ENCODE data around the gene TOMM40L. TPM values are rescaled to one million over a fixed set of nuclear protein-coding genes. Genes with fewer than 3 reads are reported as not detected.

Gene TOMM40L
- total RNA-seq, 3 donors from 2014 or later = 17.2 to 24.5 (median 23.5) TPM

DNA sequence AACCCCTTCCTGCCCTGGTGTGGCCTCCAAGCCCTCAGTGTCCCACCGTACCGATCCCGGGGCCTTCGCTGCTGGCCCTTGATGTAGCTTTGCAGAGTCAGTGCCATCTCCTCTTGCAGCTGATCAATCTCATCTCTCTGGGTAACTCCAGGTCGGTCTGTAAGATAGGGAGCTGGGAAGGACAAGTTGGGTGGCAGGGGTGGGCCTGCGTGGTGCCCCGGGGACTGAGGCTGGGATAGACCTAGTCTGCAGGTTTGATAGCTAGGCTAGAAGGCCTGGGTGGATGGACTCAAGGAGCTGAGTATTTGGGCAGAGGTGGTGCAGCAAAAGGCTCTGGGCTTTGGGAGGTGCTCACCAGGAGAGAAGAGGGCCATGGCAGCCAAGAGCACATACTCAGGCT is 4.9 kb downstream of the TOMM40L start:
- ATAC-seq (no peak), DNase-seq (no peak)
- Histone ChIP-seq H3K4me3 (no peak overlapping the region), H3K4me1 (ENCODE audit: low read depth) (peaks cover 18% of the 10 kb centered on the region), H3K36me3 (ENCODE audit: low read depth) (no peaks in the 10 kb centered on the region), H3K9me3 (no peaks in the 10 kb centered on the region)
- intact Hi-C loops (cut with DNase I, micrococcal nuclease) = no loop called here
- TF ChIP-seq, protein P1, sequence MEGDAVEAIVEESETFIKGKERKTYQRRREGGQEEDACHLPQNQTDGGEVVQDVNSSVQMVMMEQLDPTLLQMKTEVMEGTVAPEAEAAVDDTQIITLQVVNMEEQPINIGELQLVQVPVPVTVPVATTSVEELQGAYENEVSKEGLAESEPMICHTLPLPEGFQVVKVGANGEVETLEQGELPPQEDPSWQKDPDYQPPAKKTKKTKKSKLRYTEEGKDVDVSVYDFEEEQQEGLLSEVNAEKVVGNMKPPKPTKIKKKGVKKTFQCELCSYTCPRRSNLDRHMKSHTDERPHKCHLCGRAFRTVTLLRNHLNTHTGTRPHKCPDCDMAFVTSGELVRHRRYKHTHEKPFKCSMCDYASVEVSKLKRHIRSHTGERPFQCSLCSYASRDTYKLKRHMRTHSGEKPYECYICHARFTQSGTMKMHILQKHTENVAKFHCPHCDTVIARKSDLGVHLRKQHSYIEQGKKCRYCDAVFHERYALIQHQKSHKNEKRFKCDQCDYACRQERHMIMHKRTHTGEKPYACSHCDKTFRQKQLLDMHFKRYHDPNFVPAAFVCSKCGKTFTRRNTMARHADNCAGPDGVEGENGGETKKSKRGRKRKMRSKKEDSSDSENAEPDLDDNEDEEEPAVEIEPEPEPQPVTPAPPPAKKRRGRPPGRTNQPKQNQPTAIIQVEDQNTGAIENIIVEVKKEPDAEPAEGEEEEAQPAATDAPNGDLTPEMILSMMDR (IDR thresholded peaks at IDR 0.05) = no peak

DNA sequence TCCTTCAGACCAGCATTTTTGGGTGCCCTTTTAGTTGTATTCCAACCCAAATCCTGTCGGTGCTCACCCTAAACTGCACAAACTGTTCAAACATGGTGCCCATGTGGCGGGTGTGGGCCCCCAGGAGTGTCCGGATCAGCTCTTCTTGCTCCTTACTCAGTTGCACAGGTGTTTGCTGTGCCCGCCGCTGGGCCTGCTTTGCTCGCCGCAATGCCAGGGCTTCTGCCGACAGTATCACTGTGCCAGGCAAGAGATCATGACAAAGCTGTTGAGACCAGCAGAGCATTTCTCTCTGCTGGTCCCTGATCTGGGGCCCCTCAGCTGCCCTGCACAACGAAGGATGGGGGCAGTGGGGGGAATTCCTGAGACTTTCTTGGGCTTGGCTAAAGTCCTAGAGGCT is 7.2 kb downstream of the TOMM40L start:
- DNase-seq = no peak
- no peak overlapping the region for H3K4me3 ChIP-seq
- no peak for ATAC-seq
- TF ChIP-seq, protein P1 (IDR thresholded peaks at IDR 0.05) = no peak
- H3K4me1 ChIP-seq (ENCODE audit: low read depth) = no peaks in the 10 kb centered on the region
- H3K36me3 ChIP-seq (ENCODE audit: low read depth) = no peaks in the 10 kb centered on the region
- no peaks in the 10 kb centered on the region for H3K9me3 ChIP-seq
- intact Hi-C loops (cut with DNase I, micrococcal nuclease) = no loop called here

DNA sequence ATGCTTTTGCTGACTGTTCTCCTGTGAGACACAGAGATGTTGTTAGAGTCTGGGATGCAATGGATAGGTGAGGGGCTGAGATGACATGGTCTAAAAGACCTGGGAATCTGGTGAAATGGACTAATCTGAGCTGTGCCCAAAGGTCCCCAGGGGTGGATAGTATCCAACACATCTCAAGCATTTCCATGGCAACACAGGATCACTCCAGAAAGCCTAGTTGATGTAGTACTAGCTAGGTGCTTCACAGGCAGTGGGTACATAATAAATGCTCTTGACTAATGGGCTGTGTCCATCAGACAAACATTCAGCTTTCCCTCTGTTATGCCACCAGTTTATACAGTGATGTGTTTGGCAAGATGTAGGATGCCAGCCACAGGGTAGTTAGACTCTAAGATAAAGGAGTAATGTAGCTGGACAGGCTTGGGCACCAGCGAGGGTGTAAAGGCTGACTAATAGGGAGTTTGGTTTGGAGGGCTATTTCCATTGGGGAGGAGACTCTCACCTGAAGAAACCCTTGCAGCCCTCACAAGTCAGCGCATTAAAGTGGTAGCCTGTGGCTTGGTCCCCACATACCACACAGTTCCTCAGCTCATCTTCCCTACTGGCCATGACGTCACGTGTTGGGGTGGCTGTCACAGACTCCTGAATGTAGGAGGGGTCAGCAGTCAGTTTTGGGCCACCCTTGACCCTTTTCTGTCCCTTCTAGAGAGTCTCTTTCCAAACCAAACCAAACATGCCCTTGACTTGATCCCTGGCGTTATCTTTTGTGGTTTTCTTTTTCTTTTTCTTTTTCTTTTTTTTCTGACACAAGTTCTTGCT is 10.3 kb downstream of the TOMM40L start:
- intact Hi-C loops (cut with DNase I, micrococcal nuclease) = no loop called here
- no peaks in the 10 kb centered on the region for H3K9me3 ChIP-seq
- H3K36me3 ChIP-seq (ENCODE audit: low read depth) = no peaks in the 10 kb centered on the region
- DNase-seq = no peak
- TF ChIP-seq, protein P1 (IDR thresholded peaks at IDR 0.05) = no peak
- ATAC-seq = no peak
- no peak overlapping the region for H3K4me3 ChIP-seq
- H3K4me1 ChIP-seq (ENCODE audit: low read depth) = no peaks in the 10 kb centered on the region

DNA sequence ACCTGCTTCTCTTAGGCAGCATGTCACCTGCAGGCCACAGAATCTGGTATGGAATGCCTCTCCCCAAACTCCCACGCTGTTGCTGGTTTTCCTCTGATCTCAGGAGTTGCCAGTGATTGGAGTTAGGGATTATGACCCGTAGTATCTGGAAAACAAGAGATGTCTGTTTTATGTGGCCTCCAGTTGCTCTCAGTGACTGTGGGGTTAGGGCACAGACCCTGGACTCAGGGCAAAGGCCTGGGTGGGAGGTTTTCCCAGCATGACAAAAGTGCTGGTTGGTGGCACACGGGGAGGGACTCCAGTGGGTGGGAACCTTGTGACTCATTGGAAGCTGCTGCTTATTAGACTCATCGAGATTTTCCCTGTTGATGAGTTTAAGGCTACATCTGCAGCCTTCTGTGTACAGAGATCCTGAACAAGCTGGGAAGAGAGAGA is 12.2 kb downstream of the TOMM40L start, which contains the start of gene NR1I3:
Gene NR1I3, minus strand, starts transcription at position 165 of the 435 bp plus-strand sequence. CDS start 1,638 bp downstream, outside the sequence.
- H3K9me3 ChIP-seq = no peaks in the 10 kb centered on the region
- no peak for DNase-seq
- no peak within 1 kb of the TSS for H3K4me3 ChIP-seq
- intact Hi-C loops (cut with DNase I, micrococcal nuclease) = no loop called here
- TF ChIP-seq, protein P1 (IDR thresholded peaks at IDR 0.05) = no peak
- ATAC-seq = no peak
- no peaks in the 10 kb centered on the region for H3K36me3 ChIP-seq (ENCODE audit: low read depth)
- no peaks in the 10 kb centered on the region for H3K4me1 ChIP-seq (ENCODE audit: low read depth)

DNA sequence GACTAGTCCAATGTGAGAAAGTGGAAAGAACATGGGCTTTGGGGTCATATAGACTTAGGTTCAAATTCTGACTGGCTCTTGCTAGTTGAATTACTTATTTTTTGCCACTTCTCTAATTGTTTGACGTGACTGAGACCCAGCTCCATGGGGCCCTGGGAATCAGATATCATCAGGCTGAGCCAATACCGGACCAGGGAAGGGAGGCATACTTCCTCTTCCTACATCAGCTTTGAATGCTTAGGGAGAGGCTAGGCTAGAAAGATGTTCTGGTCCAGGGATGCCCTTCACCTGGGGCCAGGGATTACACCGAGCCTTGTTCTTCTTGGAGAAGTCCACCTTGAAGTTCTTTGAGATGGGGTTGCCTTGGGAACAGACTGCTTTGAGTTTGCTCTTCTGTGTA is 15.8 kb downstream of the TOMM40L start:
- TF ChIP-seq, protein P1 (IDR thresholded peaks at IDR 0.05) = no peak
- ATAC-seq (no peak), DNase-seq (no peak)
- H3K4me3 ChIP-seq = no peak overlapping the region
- no peaks in the 10 kb centered on the region for H3K36me3 ChIP-seq (ENCODE audit: low read depth)
- H3K4me1 ChIP-seq (ENCODE audit: low read depth) = no peaks in the 10 kb centered on the region
- no peaks in the 10 kb centered on the region for H3K9me3 ChIP-seq
- intact Hi-C loops (cut with DNase I, micrococcal nuclease) = no loop called here

Data from mucosa of descending colon (tissue), 3 donors.